Natural killer cell (primary cell): ENCODE data around the gene HSD11B1. TPM values are rescaled to one million over a fixed set of nuclear protein-coding genes. Genes with fewer than 3 reads are reported as not detected.

Experiments
- ATAC-seq, 3 donors: fragments of 150-1000 bp in 2 of 3; fragments of 200-7000 bp in 1 of 3; cut with Tn5 transposase; 1 replicate in 1 of 3; 2 replicates in 2 of 3; pipeline ENCODE4 v1.10.0; 2021; ENCODE audit warnings: mild to moderate bottlenecking in 2 of 3, moderate library complexity in 2 of 3
- DNase-seq, 2 donors: peaks; one replicate each; pipeline versions ENCODE4 v3.0.0 to v3.0.0-alpha.2; 2013 to 2021; ENCODE audit warnings: mixed read lengths in 1 of 2
- H3K27ac ChIP-seq: one replicate; pipeline ENCODE4 v1.5.1; 2013; ENCODE audit warnings: mild to moderate bottlenecking, low read length
- H3K27me3 ChIP-seq: one replicate; pipeline ENCODE4 v1.6.1; 2013; ENCODE audit warnings: low read length; ENCODE audit not compliant: control insufficient read depth, insufficient read depth
- H3K36me3 ChIP-seq: one replicate; pipeline ENCODE4 v1.6.1; 2013; ENCODE audit warnings: low read length; ENCODE audit not compliant: control insufficient read depth, insufficient read depth
- H3K4me1 ChIP-seq: one replicate; pipeline ENCODE4 v1.6.1; 2013; ENCODE audit warnings: low read length; ENCODE audit not compliant: control insufficient read depth, insufficient read depth
- H3K4me3 ChIP-seq: one replicate; pipeline ENCODE4 v1.5.1; 2013; ENCODE audit warnings: low read length
- H3K9me3 ChIP-seq: one replicate; pipeline ENCODE4 v1.6.1; 2013; ENCODE audit warnings: low read length; ENCODE audit not compliant: control insufficient read depth, insufficient read depth
- H3K27ac Mint-ChIP-seq, 2 donors: one replicate each; pipeline ENCODE4 v1.8.0; 2022; ENCODE audit warnings: mild to moderate bottlenecking in 2 of 2, mixed read lengths in 2 of 2, moderate library complexity in 1 of 2
- H3K27me3 Mint-ChIP-seq, 2 donors: one replicate each; pipeline ENCODE4 v1.8.0; 2022; ENCODE audit warnings: low read depth in 2 of 2, mixed read lengths in 2 of 2
- H3K36me3 Mint-ChIP-seq: one replicate; pipeline ENCODE4 v1.8.0; 2022; ENCODE audit warnings: mixed read lengths
- H3K4me1 Mint-ChIP-seq, 2 donors: one replicate each; pipeline ENCODE4 v1.8.0; 2022; ENCODE audit warnings: mixed read lengths in 2 of 2
- H3K4me3 Mint-ChIP-seq: one replicate; pipeline ENCODE4 v1.8.0; 2022; ENCODE audit warnings: mild to moderate bottlenecking, moderate library complexity, mixed read lengths
- H3K9me3 Mint-ChIP-seq, 2 donors: one replicate each; pipeline ENCODE4 v1.8.0; 2022; ENCODE audit warnings: mixed read lengths in 2 of 2
- WGBS: methylation state at CpG from one replicate; pipeline ENCODE4 v1.1.7; 2013; ENCODE audit warnings: missing lambda C conversion rate; ENCODE audit not compliant: insufficient coverage; 5-methylcytosine and 5-hydroxymethylcytosine counted together
- intact Hi-C: fragments of 100-400 bp; cut with micrococcal nuclease; formaldehyde crosslinking; loops from one replicate; pipeline ENCODE4 v1.14.2; 2022
- total RNA-seq, 4 donors: library from RNA; stranded (reverse); fragments of 120-200 nt in 1 of 4; gene quantifications; one replicate each; pipeline versions ENCODE4 v1.2.3 to v1.2.4, GENCODE V29; 2013 to 2022
- TF ChIP-seq, protein P1 (sequence below): fragments of 200-600 bp; IDR thresholded peaks from one replicate; pipeline ENCODE4 v1.8.0; 2022; ENCODE audit warnings: antibody characterized with exemption

Gene HSD11B1
- total RNA-seq, 3 donors from 2014 or later (not counting 1 experiment from before 2014, with no cell fraction given): not detected

DNA sequence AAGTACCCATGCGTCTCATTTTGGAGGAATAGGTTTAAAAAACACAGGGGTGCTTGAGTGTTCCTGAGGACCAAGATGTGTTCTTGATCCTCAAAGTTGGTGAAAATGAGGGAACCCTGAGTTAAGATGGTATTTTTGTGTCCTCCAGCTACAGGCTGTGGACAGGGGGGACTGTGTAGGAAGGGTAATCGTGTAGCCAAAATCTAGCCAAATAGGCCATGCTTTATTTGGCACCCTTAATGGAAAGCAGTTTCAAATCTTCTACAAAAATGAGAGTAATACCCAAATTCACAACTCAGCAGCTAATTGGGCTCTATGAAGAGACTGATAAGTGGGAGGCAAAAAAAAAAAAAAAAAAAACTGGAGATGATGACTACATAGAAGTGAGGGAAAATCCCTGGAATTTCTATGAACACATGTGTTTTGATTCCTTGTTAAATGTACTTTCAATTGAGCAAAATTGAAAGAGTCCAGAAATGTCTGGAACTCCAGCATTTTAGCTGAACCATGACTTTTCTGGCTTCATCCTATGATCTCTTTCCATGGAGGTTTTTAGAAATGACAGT, 470 bp downstream of the HSD11B1 start:
- Mint-ChIP-seq H3K27me3 (peaks cover 8 to 9% of the 10 kb centered on the region in 2 donors), H3K36me3 (no peaks in the 10 kb centered on the region), H3K9me3 (no peaks in the 10 kb centered on the region), H3K4me1 (no peaks in the 10 kb centered on the region), H3K4me3 (no peak overlapping the region), H3K27ac (no peak overlapping the region)
- H3K27me3 ChIP-seq: peaks cover 2% of the 10 kb centered on the region
- H3K36me3 ChIP-seq: no peaks in the 10 kb centered on the region
- TF ChIP-seq, protein P1, sequence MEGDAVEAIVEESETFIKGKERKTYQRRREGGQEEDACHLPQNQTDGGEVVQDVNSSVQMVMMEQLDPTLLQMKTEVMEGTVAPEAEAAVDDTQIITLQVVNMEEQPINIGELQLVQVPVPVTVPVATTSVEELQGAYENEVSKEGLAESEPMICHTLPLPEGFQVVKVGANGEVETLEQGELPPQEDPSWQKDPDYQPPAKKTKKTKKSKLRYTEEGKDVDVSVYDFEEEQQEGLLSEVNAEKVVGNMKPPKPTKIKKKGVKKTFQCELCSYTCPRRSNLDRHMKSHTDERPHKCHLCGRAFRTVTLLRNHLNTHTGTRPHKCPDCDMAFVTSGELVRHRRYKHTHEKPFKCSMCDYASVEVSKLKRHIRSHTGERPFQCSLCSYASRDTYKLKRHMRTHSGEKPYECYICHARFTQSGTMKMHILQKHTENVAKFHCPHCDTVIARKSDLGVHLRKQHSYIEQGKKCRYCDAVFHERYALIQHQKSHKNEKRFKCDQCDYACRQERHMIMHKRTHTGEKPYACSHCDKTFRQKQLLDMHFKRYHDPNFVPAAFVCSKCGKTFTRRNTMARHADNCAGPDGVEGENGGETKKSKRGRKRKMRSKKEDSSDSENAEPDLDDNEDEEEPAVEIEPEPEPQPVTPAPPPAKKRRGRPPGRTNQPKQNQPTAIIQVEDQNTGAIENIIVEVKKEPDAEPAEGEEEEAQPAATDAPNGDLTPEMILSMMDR: no peak
- WGBS: 91% methylated on average over 2 of the region's 2 CpGs
- no peaks in the 10 kb centered on the region for H3K4me1 ChIP-seq
- intact Hi-C loops: no loop called here
- H3K4me3 ChIP-seq: no peak overlapping the region
- ATAC-seq: no peak
- DNase-seq: no peak
- no peaks in the 10 kb centered on the region for H3K9me3 ChIP-seq
- H3K27ac ChIP-seq: no peak overlapping the region

DNA sequence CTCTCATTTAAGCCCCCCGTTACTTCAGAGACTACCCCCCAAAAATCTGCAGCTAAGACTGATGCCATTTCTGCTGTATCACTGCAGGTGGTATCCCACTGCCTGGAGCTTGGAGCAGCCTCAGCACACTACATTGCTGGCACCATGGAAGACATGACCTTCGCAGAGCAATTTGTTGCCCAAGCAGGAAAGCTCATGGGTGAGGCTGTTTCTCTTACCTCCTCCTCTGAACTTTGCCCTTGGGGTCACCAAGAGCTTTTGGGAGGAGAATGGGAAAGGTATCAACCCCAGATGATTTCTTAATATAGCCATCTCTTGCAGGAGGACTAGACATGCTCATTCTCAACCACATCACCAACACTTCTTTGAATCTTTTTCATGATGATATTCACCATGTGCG, 2.0 kb downstream of the HSD11B1 start:
- ATAC-seq (no peak), DNase-seq (no peak)
- H3K9me3 ChIP-seq: no peaks in the 10 kb centered on the region
- no peak overlapping the region for H3K27ac ChIP-seq
- H3K4me1 ChIP-seq: no peaks in the 10 kb centered on the region
- H3K4me3 ChIP-seq: no peak overlapping the region
- TF ChIP-seq, protein P1: no peak
- WGBS: 98% methylated on average over 3 of the region's 3 CpGs
- H3K27me3 ChIP-seq: peaks cover 2% of the 10 kb centered on the region
- no peaks in the 10 kb centered on the region for H3K9me3 Mint-ChIP-seq
- peaks cover 8 to 9% of the 10 kb centered on the region in 2 donors for H3K27me3 Mint-ChIP-seq
- no peak overlapping the region for H3K27ac Mint-ChIP-seq
- no peaks in the 10 kb centered on the region for H3K36me3 Mint-ChIP-seq
- H3K4me1 Mint-ChIP-seq: no peaks in the 10 kb centered on the region
- intact Hi-C loops: no loop called here
- no peaks in the 10 kb centered on the region for H3K36me3 ChIP-seq
- no peak overlapping the region for H3K4me3 Mint-ChIP-seq

DNA sequence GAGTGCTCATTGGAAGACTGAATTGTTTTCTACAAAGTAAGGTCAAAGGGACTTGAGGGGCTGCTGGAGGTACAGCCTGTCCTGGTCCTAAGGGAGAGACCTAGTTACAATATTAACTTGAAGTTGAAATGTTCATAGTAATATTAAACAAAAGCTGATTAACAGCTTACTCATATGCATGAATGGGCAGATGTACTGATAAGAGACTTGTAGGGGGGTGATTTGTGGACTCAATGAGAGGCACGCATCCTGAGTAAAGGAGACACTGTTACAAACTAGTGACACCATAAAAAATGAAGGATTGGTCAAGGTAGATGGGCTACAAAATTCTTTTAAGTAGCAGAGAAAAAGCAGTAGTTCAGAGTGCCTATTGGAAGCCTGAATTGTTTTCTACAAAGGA, 2.7 kb downstream of the HSD11B1 start:
- Histone ChIP-seq H3K4me1 (no peaks in the 10 kb centered on the region), H3K27me3 (peaks cover 2% of the 10 kb centered on the region), H3K9me3 (no peaks in the 10 kb centered on the region), H3K4me3 (no peak overlapping the region), H3K27ac (no peak overlapping the region), H3K36me3 (no peaks in the 10 kb centered on the region)
- intact Hi-C loops: no loop called here
- ATAC-seq (no peak), DNase-seq (no peak)
- TF ChIP-seq, protein P1: no peak
- 95% methylated on average over 1 of the region's 1 CpG for WGBS
- no peaks in the 10 kb centered on the region for H3K9me3 Mint-ChIP-seq
- no peak overlapping the region for H3K27ac Mint-ChIP-seq
- H3K36me3 Mint-ChIP-seq: no peaks in the 10 kb centered on the region
- H3K27me3 Mint-ChIP-seq: peaks cover 7 to 8% of the 10 kb centered on the region in 2 donors
- no peak overlapping the region for H3K4me3 Mint-ChIP-seq
- H3K4me1 Mint-ChIP-seq: no peaks in the 10 kb centered on the region

DNA sequence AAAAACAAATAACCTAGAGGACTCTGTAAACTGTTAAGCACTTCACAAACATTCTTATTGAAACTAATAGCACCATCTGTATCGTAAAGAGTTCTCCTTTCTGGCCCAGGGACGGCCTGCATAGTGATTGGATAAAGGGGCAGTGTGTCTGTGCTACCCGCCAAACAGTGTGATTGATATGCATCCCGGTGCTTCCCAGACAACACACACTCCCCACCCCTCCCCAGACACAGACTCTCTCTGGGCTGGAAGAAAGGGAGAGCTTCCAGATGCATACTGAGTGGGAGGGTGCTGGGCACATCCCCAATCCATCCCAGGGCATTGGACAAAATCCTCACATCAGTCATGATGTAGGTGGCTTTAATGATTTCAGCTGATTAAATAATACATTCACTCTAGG, 3.7 kb downstream of the HSD11B1 start:
- H3K27me3 Mint-ChIP-seq: peaks cover 7 to 8% of the 10 kb centered on the region in 2 donors
- no peaks in the 10 kb centered on the region for H3K27me3 ChIP-seq
- TF ChIP-seq, protein P1: no peak
- ATAC-seq (no peak), DNase-seq (no peak)
- H3K27ac Mint-ChIP-seq: no peak overlapping the region
- H3K27ac ChIP-seq: no peak overlapping the region
- no peaks in the 10 kb centered on the region for H3K9me3 ChIP-seq
- no peaks in the 10 kb centered on the region for H3K9me3 Mint-ChIP-seq
- no peaks in the 10 kb centered on the region for H3K4me1 Mint-ChIP-seq
- no peaks in the 10 kb centered on the region for H3K36me3 ChIP-seq
- H3K4me1 ChIP-seq: no peaks in the 10 kb centered on the region
- no peak overlapping the region for H3K4me3 ChIP-seq
- H3K4me3 Mint-ChIP-seq: no peak overlapping the region
- H3K36me3 Mint-ChIP-seq: no peaks in the 10 kb centered on the region
- no CpG with 5 or more reads among the region's 4 CpGs for WGBS
- intact Hi-C loops: no loop called here
